Hepatocyte (in vitro differentiated cells): ENCODE measurements around the gene ZNF681.

Experiments
- EZH2 ChIP-seq: fragments of 200-600 bp; sonication (generic); IDR thresholded peaks from 2 replicates; pipeline ENCODE4 v1.6.1; 2016; ENCODE audit warnings: antibody characterized with exemption, mild to moderate bottlenecking, borderline replicate concordance
- EZH2phosphoT487 ChIP-seq: fragments of 200-600 bp; sonication (generic); IDR thresholded peaks from one replicate; pipeline ENCODE4 v1.6.1; 2018; ENCODE audit warnings: antibody characterized with exemption, mild to moderate bottlenecking, low read depth, moderate library complexity; ENCODE audit not compliant: unreplicated experiment, severe bottlenecking
- TF ChIP-seq, protein P1 (sequence below): fragments of 200-600 bp; sonication (generic); IDR thresholded peaks from 2 replicates; pipeline ENCODE4 v1.5.1; 2016; ENCODE audit warnings: antibody characterized with exemption, mild to moderate bottlenecking; ENCODE audit not compliant: poor library complexity

DNA sequence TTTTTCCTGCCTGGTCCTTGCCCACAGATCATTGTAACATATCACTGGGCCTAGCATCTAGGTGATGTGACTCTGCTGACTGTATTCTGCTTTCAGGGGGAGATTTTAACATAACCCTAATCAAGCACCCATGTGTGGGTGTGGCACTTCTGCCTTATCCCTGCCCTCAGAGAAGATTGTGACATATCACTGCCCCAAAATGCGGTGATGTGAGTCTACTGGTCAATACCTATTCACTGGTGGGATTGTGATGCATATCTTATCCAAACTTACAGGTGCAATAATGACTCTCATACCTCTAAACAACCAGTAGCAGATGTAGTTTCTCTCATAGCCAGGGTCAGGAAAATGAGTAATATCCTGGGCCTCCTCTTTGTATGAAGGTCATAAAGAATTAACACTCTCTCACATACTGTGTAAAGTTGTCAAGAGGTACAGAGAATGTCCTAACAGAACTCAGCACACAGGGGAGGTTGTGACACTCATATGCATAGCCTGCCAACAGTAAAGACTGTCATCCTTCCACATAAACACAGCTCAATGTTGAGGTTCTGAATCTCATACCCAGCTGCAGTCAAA is 12.1 kb upstream of the ZNF681 start:
- TF ChIP-seq, protein P1, sequence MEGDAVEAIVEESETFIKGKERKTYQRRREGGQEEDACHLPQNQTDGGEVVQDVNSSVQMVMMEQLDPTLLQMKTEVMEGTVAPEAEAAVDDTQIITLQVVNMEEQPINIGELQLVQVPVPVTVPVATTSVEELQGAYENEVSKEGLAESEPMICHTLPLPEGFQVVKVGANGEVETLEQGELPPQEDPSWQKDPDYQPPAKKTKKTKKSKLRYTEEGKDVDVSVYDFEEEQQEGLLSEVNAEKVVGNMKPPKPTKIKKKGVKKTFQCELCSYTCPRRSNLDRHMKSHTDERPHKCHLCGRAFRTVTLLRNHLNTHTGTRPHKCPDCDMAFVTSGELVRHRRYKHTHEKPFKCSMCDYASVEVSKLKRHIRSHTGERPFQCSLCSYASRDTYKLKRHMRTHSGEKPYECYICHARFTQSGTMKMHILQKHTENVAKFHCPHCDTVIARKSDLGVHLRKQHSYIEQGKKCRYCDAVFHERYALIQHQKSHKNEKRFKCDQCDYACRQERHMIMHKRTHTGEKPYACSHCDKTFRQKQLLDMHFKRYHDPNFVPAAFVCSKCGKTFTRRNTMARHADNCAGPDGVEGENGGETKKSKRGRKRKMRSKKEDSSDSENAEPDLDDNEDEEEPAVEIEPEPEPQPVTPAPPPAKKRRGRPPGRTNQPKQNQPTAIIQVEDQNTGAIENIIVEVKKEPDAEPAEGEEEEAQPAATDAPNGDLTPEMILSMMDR = no peak
- TF ChIP-seq EZH2 = no peak
- no peak for TF ChIP-seq EZH2phosphoT487
